ENCODE data around the gene GNS. TPM values are rescaled to one million over a fixed set of nuclear protein-coding genes. Genes with fewer than 3 reads are reported as not detected.

GNS gene
- total and polyA plus RNA-seq, 2 of the 13 experiments (the other 11 are each of a cell fraction or from before 2014, with no cell fraction given): 49.8 to 51.0 TPM

DNA sequence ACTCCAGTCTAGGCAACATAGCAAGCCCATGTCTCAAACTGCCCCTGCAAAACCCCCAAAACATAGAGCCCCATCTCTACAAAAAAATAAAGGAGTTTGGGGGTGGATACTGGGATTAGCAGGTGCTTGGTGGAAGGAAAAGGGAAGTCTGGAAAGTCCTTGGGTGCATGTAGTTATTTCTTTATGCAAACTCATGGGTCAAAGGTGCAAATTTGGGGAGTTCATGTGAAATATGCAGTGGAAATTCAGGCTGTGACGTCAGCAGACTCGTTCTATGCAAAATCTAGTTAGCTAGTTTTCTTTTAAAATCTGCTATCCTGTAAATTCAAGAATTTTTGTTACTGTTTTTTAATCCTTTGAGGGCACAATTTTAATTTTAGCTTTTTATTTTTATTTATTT is 51.3 kb downstream of the GNS start:
- no TSS peak for BruUV-seq (replicated peaks)
- DNase-seq (ENCODE audit: low spot score) (no peak), ATAC-seq (no peak), FAIRE-seq (no peak)
- CTCF ChIA-PET (ENCODE audit: low intra/inter-chr PET ratio, low total read pairs): no interaction called here
- H3K9ac ChIP-seq (ENCODE audit: insufficient read depth, low read depth, low read length): no peak overlapping the region
- no peak overlapping the region for H3K4me2 ChIP-seq (ENCODE audit: low read depth, low read length)
- POLR2A ChIA-PET: no interaction called here
- H3K27ac ChIP-seq (ENCODE audit: extremely low read length, insufficient read depth, low read length): no peak overlapping the region
- H3K36me3 ChIP-seq (replicated peaks in 1 of 2; ENCODE audit: control insufficient read depth in 1 of 2, insufficient read depth in 2 of 2, low read length in 2 of 2): no peaks in the 10 kb centered on the region
- intact Hi-C loops (cut with micrococcal nuclease; ENCODE audit: unreplicated experiment): no loop called here
- no peaks in the 10 kb centered on the region for H3K79me2 ChIP-seq (ENCODE audit: insufficient read depth, low read length)
- peaks cover 13% of the 10 kb centered on the region for H3K4me1 ChIP-seq (ENCODE audit: insufficient read depth, low read length)
- TF ChIP-seq, protein P1, sequence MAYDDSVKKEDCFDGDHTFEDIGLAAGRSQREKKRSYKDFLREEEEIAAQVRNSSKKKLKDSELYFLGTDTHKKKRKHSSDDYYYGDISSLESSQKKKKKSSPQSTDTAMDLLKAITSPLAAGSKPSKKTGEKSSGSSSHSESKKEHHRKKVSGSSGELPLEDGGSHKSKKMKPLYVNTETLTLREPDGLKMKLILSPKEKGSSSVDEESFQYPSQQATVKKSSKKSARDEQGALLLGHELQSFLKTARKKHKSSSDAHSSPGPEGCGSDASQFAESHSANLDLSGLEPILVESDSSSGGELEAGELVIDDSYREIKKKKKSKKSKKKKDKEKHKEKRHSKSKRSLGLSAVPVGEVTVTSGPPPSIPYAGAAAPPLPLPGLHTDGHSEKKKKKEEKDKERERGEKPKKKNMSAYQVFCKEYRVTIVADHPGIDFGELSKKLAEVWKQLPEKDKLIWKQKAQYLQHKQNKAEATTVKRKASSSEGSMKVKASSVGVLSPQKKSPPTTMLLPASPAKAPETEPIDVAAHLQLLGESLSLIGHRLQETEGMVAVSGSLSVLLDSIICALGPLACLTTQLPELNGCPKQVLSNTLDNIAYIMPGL (CRISPR knock-in tag; IDR thresholded peaks at IDR 0.05; ENCODE audit: borderline replicate concordance in 1 of 2, low read depth in 1 of 2): no peak
- no peak for TF ChIP-seq FOXA3 (CRISPR knock-in tag; IDR thresholded peaks at IDR 0.05)
- no peak for TF ChIP-seq TBL1XR1 (IDR thresholded peaks at IDR 0.05; ENCODE audit: borderline replicate concordance, low read length, partially characterized antibody)
- TF ChIP-seq CENPT (CRISPR knock-in tag; IDR thresholded peaks at IDR 0.05; ENCODE audit: low read depth): no peak
- no peak for TF ChIP-seq ATAD3A (CRISPR knock-in tag; IDR thresholded peaks at IDR 0.05)
- TF ChIP-seq WIZ (CRISPR knock-in tag; IDR thresholded peaks at IDR 0.05): no peak
- TF ChIP-seq, protein P2, sequence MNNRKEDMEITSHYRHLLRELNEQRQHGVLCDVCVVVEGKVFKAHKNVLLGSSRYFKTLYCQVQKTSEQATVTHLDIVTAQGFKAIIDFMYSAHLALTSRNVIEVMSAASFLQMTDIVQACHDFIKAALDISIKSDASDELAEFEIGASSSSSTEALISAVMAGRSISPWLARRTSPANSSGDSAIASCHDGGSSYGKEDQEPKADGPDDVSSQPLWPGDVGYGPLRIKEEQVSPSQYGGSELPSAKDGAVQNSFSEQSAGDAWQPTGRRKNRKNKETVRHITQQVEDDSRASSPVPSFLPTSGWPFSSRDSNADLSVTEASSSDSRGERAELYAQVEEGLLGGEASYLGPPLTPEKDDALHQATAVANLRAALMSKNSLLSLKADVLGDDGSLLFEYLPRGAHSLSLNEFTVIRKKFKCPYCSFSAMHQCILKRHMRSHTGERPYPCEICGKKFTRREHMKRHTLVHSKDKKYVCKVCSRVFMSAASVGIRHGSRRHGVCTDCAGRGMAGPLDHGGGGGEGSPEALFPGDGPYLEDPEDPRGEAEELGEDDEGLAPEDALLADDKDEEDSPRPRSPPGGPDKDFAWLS (CRISPR knock-in tag; IDR thresholded peaks at IDR 0.05; ENCODE audit: borderline replicate concordance): no peak
- H3K27me3 ChIP-seq (ENCODE audit: control insufficient read depth in 1 of 2, insufficient read depth in 2 of 2, low read length in 2 of 2): no peaks in the 10 kb centered on the region
- 97% methylated on average over 2 of the region's 2 CpGs for WGBS (ENCODE audit: low lambda C conversion rate)
- no peak overlapping the region for H2AFZ ChIP-seq (ENCODE audit: low read length)
- H3K9me3 ChIP-seq (ENCODE audit: low read length): no peaks in the 10 kb centered on the region
- in situ Hi-C loops (cut with HindIII; ENCODE audit: extremely low pct_ligation_motif_present, low pct_unique_long_range_greater_than_20kb): no loop called here
- H3K4me3 ChIP-seq (replicated peaks in 1 of 3; ENCODE audit: insufficient read depth in 1 of 3, low read depth in 2 of 3, low read length in 3 of 3): no peak overlapping the region
- H4K20me1 ChIP-seq (ENCODE audit: insufficient read depth, low read length): no peaks in the 10 kb centered on the region

All from HepG2 (cell line).